Activated CD4-positive, alpha-beta T cell treated with anti-CD3 and anti-CD28 coated beads, Interleukin-2, amount 10 ng/mL, durations not matched to agents 24 days and 14 days (primary cell): Measurements from ENCODE around the gene LMOD3. TPM values are rescaled to one million over a fixed set of nuclear protein-coding genes. Genes with fewer than 3 reads are reported as not detected.

Experiments used
- total RNA-seq: library from RNA; stranded (reverse); gene quantifications from 2 replicates; pipeline ENCODE4 v1.2.3, GENCODE V29; 2022

Gene LMOD3
- total RNA-seq, 1 donor from 2014 or later, result not detected

Other genes starting within 250 kb of the LMOD3 start
- not detected in 2 replicates for gene TAFA4, start 190.0 kb downstream of the LMOD3 start, total RNA-seq
- 12.6 and 13.5 TPM in 2 replicates for gene EOGT, start 108.9 kb downstream of the LMOD3 start, total RNA-seq
- gene TMF1, start 70.3 kb downstream of the LMOD3 start, total RNA-seq, result 35.9 and 39.0 TPM in 2 replicates
- 95.3 and 103 TPM in 2 replicates for gene UBA3, start 42.2 kb downstream of the LMOD3 start, total RNA-seq
- 118 and 122 TPM in 2 replicates for gene ARL6IP5, start 37.7 kb downstream of the LMOD3 start, total RNA-seq